ENCODE measurements around the gene WNT2.

The WNT2 gene

GRCh38 chr7:117277576-117277975 is 45.3 kb downstream of the WNT2 start:
- no peaks in the 10 kb centered on the region for H3K9me3 ChIP-seq (ENCODE audit: low read depth, low read length)
- TF ChIP-seq EZH2 (IDR thresholded peaks at IDR 0.05), result no peak
- TF ChIP-seq FOXP2 (optimal IDR thresholded peaks at IDR 0.05; ENCODE audit: control extremely low read depth, extremely low read length, insufficient read depth), result no peak
- no peak for TF ChIP-seq POLR2AphosphoS5 (IDR thresholded peaks at IDR 0.05; ENCODE audit: borderline replicate concordance, low read depth, low read length)

GRCh38 chr7:117274951-117275350 is 47.9 kb downstream of the WNT2 start:
- no peak for TF ChIP-seq EZH2 (IDR thresholded peaks at IDR 0.05)
- no peak for TF ChIP-seq FOXP2 (optimal IDR thresholded peaks at IDR 0.05; ENCODE audit: control extremely low read depth, extremely low read length, insufficient read depth)
- TF ChIP-seq POLR2AphosphoS5 (IDR thresholded peaks at IDR 0.05; ENCODE audit: borderline replicate concordance, low read depth, low read length), result no peak
- H3K36me3 ChIP-seq (ENCODE audit: insufficient read depth, low read length), result no peaks in the 10 kb centered on the region
- no peak overlapping the region for H3K9ac ChIP-seq (ENCODE audit: insufficient read length)
- no peaks in the 10 kb centered on the region for H3K9me3 ChIP-seq (ENCODE audit: low read depth, low read length)
- no peak for DNase-seq (ENCODE audit: low read depth, low spot score)
- H3K27ac ChIP-seq, result no peak overlapping the region
- no peak overlapping the region for H3K4me3 ChIP-seq

More at GRCh38 chr7:117277576-117277975, 45.3 kb downstream of the WNT2 start:
- Histone ChIP-seq H3K9ac (ENCODE audit: insufficient read length) (no peak overlapping the region), H3K4me3 (no peak overlapping the region), H3K36me3 (ENCODE audit: insufficient read depth, low read length) (no peaks in the 10 kb centered on the region), H3K27ac (no peak overlapping the region)
- DNase-seq (ENCODE audit: low read depth, low spot score), result no peak

- Histone ChIP-seq H3K9ac (ENCODE audit: insufficient read length) (no peak overlapping the region), H3K27ac (no peak overlapping the region), H3K36me3 (ENCODE audit: insufficient read depth, low read length) (no peaks in the 10 kb centered on the region), H3K4me3 (no peak overlapping the region), H3K9me3 (ENCODE audit: low read depth, low read length) (no peaks in the 10 kb centered on the region)
- DNase-seq (ENCODE audit: low read depth, low spot score), result no peak
- no peak for TF ChIP-seq EZH2 (IDR thresholded peaks at IDR 0.05)
- TF ChIP-seq FOXP2 (optimal IDR thresholded peaks at IDR 0.05; ENCODE audit: control extremely low read depth, extremely low read length, insufficient read depth), result no peak
- no peak for TF ChIP-seq POLR2AphosphoS5 (IDR thresholded peaks at IDR 0.05; ENCODE audit: borderline replicate concordance, low read depth, low read length)
These were observed 49.0 kb downstream of the WNT2 start for GRCh38 chr7:117273814-117274225.

GRCh38 chr7:117273325-117273724 is 49.5 kb downstream of the WNT2 start:
- no peak for DNase-seq (ENCODE audit: low read depth, low spot score)
- H3K36me3 ChIP-seq (ENCODE audit: insufficient read depth, low read length), result no peaks in the 10 kb centered on the region
- no peaks in the 10 kb centered on the region for H3K9me3 ChIP-seq (ENCODE audit: low read depth, low read length)
- H3K4me3 ChIP-seq, result no peak overlapping the region
- H3K9ac ChIP-seq (ENCODE audit: insufficient read length), result no peak overlapping the region
- no peak overlapping the region for H3K27ac ChIP-seq
- TF ChIP-seq POLR2AphosphoS5 (IDR thresholded peaks at IDR 0.05; ENCODE audit: borderline replicate concordance, low read depth, low read length) (no peak), FOXP2 (optimal IDR thresholded peaks at IDR 0.05; ENCODE audit: control extremely low read depth, extremely low read length, insufficient read depth) (no peak), EZH2 (IDR thresholded peaks at IDR 0.05) (no peak)

GRCh38 chr7:117272017-117272759 is 50.7 kb downstream of the WNT2 start:
- DNase-seq (ENCODE audit: low read depth, low spot score), result no peak
- Histone ChIP-seq H3K27ac (no peak overlapping the region), H3K4me3 (no peak overlapping the region), H3K36me3 (ENCODE audit: insufficient read depth, low read length) (no peaks in the 10 kb centered on the region), H3K9me3 (ENCODE audit: low read depth, low read length) (no peaks in the 10 kb centered on the region), H3K9ac (ENCODE audit: insufficient read length) (no peak overlapping the region)
- TF ChIP-seq EZH2 (IDR thresholded peaks at IDR 0.05), result no peak
- no peak for TF ChIP-seq FOXP2 (optimal IDR thresholded peaks at IDR 0.05; ENCODE audit: control extremely low read depth, extremely low read length, insufficient read depth)
- TF ChIP-seq POLR2AphosphoS5 (IDR thresholded peaks at IDR 0.05; ENCODE audit: borderline replicate concordance, low read depth, low read length), result no peak

- H3K36me3 ChIP-seq (ENCODE audit: insufficient read depth, low read length), result no peaks in the 10 kb centered on the region
- no peak overlapping the region for H3K4me3 ChIP-seq
- no peak overlapping the region for H3K9ac ChIP-seq (ENCODE audit: insufficient read length)
- H3K9me3 ChIP-seq (ENCODE audit: low read depth, low read length), result no peaks in the 10 kb centered on the region
- TF ChIP-seq FOXP2 (optimal IDR thresholded peaks at IDR 0.05; ENCODE audit: control extremely low read depth, extremely low read length, insufficient read depth), result no peak
- TF ChIP-seq EZH2 (IDR thresholded peaks at IDR 0.05), result no peak
- TF ChIP-seq POLR2AphosphoS5 (IDR thresholded peaks at IDR 0.05; ENCODE audit: borderline replicate concordance, low read depth, low read length), result no peak
- no peak for DNase-seq (ENCODE audit: low read depth, low spot score)
- H3K27ac ChIP-seq, result no peak overlapping the region
These were observed 51.3 kb downstream of the WNT2 start for GRCh38 chr7:117271566-117271965.

GRCh38 chr7:117270371-117270770 is 52.5 kb downstream of the WNT2 start:
- Histone ChIP-seq H3K27ac (no peak overlapping the region), H3K9ac (ENCODE audit: insufficient read length) (no peak overlapping the region), H3K36me3 (ENCODE audit: insufficient read depth, low read length) (no peaks in the 10 kb centered on the region), H3K9me3 (ENCODE audit: low read depth, low read length) (no peaks in the 10 kb centered on the region), H3K4me3 (no peak overlapping the region)
- DNase-seq (ENCODE audit: low read depth, low spot score), result no peak
- no peak for TF ChIP-seq FOXP2 (optimal IDR thresholded peaks at IDR 0.05; ENCODE audit: control extremely low read depth, extremely low read length, insufficient read depth)
- no peak for TF ChIP-seq POLR2AphosphoS5 (IDR thresholded peaks at IDR 0.05; ENCODE audit: borderline replicate concordance, low read depth, low read length)
- no peak for TF ChIP-seq EZH2 (IDR thresholded peaks at IDR 0.05)

- no peak for DNase-seq (ENCODE audit: low read depth, low spot score)
- TF ChIP-seq FOXP2 (optimal IDR thresholded peaks at IDR 0.05; ENCODE audit: control extremely low read depth, extremely low read length, insufficient read depth), result no peak
- no peak for TF ChIP-seq POLR2AphosphoS5 (IDR thresholded peaks at IDR 0.05; ENCODE audit: borderline replicate concordance, low read depth, low read length)
- no peak for TF ChIP-seq EZH2 (IDR thresholded peaks at IDR 0.05)
These were observed 53.0 kb downstream of the WNT2 start for GRCh38 chr7:117269886-117270285.

More at GRCh38 chr7:117269886-117270285, 53.0 kb downstream of the WNT2 start:
- H3K9me3 ChIP-seq (ENCODE audit: low read depth, low read length), result no peaks in the 10 kb centered on the region
- H3K9ac ChIP-seq (ENCODE audit: insufficient read length), result no peak overlapping the region
- no peaks in the 10 kb centered on the region for H3K36me3 ChIP-seq (ENCODE audit: insufficient read depth, low read length)
- no peak overlapping the region for H3K4me3 ChIP-seq
- peak overlapping the region; percentile 47; the same call in 1 of the 2 replicates for H3K27ac ChIP-seq
